Limb (tissue), 2 donors: ENCODE data around the gene CCDC51.
"Not testable (repeated sequence)": the region's sequence is repeated elsewhere in the genome, so short reads cannot be mapped to it uniquely, and the experiment has no call there.

Experiments
- DNase-seq, 2 donors: peaks; one replicate each; pipeline ENCODE4 v3.0.0-alpha.2; 2016; ENCODE audit errors: extremely low spot score in 2 of 2

Gene CCDC51

DNA sequence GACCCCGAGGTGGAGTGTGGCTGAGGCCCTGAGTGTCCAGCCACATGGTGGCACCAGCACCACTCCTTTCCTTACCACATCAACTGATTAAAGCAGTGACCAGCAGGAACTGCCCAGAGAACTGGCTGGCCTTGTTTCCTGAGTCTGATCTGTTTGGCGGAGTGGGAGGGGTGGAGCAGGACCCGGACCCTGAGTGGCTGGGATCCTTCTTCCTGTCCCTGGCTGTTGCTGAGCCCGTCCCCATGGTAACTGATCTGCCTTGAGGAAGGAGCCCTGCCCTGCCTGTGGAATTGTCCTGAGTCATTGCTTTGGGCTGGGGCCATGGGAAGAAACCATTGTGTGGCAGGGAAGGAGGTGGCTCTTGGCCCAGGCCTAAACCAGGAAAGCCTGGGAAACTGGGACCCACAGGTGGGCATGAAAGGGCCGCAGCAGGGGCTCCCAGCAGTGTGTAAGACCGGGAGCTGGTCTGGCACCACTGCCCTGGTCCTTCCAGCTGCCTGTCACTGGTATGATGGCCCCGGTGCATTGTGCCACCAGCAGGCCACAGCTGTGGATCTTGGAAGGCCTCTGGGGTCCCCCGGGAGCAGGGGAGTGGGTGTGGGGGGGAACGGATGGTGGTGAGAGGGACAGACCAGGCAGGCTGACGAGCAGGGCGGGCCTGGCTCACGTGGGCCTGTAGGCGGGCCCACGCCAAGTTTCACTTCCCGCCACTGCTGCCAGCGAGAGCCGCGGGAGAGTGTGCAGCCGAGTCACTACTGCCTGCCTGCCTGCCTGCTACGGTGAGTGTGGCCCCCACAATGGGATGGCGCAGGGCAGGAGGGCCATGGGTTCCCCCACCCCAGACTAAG, 25.8 kb upstream of the CCDC51 start:
- DNase-seq, result peak; percentile 89 to 97

DNA sequence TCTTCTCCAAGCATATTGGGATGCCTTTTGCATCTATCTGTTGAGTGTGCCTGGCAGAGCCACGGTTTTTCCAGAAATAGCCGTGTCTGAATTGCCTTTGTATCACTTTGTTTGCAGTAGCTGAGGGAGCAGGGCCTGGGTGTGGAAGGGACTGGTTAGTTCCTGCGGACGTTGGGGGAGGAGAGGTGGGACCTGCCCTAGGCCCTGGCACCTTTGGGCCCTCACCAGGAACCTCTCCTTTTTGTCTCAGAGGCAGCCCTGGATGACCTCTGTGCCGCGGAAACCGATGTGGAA, 25.3 kb upstream of the CCDC51 start:
- DNase-seq, result no peak

DNA sequence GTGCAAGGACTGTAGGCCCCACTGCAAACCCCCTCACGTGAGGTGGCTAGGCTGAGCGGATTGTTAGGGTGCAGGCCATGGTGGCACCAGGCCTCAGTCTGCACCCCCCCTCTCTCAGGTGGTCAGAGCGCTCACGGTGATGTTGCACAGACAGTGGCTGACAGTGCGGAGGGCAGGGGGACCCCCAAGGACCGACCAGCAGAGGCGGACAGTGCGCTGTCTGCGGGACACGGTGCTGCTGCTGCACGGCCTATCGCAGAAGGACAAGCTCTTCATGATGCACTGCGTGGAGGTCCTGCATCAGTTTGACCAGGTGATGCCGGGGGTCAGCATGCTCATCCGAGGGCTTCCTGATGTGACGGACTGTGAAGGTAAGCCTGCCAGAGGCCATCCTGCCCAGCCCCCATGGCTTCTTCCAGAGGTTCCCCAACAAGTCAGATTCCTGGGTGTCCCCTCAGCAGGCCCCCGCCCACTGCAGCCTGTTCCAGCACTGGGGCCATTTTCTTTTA, 24.8 kb upstream of the CCDC51 start:
- no peak for DNase-seq

DNA sequence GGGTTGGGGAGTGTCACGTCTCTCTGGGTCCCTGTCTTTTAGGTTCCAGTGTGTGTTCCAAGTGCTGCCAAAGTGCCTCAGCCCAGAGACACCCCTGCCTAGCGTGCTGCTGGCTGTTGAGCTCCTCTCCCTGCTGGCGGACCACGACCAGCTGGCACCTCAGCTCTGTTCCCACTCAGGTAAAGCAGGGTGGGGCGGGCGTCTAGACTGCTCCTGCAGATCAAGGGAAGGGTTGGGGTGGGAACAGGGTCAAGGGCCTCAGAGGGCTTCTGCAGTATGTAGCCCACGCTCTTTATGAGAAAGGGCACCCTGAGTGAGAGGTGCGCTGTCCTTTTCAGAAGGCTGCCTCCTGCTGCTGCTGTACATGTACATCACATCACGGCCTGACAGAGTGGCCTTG, 23.8 kb upstream of the CCDC51 start:
- no peak for DNase-seq

DNA sequence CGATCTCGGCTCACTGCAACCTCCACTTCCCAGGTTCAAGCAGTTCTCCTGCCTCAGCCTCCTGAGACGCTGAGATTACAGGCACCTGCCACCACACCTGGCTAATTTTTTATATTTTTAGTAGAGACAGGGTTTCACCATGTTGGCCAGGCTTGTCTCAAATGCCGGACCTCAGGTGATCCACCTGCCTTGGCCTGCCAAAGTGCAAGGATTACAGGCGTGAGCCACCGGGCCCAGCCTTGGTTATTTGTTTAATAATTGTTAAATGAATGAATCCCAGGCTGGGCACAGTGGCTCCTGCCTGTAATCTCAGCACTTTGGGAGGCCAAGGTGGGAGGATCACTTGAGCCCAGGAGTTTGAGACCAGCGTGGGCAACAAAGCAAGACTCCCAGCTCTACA, 21.8 kb upstream of the CCDC51 start:
- DNase-seq, result not testable (repeated sequence)

DNA sequence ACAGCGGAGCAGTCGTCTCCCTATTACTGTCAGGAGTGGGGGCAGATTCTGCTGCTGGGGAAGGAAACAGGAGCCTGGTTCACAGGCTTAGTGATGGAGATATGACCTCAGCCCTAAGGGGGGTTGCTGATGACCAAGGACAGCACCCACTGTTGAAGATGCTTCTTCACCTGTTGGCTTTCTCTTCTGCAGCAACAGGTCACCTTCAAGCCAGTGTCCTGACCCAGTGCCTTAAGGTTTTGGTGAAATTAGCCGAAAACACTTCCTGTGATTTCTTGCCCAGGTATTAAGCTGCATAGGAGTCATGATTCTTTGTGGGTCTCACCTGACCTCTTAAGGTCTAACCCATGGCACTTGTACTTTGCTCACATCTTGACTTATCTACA, 20.6 kb upstream of the CCDC51 start:
- no peak for DNase-seq

DNA sequence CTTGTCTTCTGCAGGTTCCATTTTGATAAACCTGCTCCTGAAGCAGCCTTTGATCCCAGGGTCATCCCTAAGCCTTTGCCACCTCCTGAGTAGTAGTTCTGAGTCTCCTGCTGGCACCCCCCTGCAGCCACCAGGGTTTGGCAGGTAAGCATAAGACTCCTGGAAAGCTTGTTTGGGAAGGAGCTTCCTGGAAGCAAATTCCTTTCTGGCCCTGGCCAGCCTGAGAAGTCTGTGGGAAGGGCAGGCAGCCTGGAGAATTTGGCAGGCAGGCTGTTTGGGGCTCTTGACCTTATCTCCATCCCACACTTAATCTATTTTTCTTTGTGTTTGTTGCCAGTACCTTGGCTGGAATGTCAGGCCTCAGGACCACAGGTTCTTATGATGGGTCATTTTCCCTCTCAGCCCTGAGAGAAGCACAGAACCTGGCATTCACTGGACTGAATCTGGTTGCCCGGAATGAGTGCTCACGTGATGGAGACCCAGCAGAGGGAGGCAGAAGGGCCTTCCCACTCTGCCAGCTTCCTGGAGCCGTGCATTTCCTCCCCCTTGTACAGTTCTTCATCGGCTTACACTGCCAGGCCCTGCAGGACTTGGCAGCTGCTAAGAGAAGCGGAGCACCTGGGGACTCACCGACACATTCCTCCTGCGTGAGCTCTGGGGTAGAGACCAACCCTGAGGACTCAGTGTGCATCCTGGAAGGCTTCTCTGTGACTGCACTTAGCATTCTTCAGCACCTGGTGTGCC, 20.0 kb upstream of the CCDC51 start:
- DNase-seq, result no peak

DNA sequence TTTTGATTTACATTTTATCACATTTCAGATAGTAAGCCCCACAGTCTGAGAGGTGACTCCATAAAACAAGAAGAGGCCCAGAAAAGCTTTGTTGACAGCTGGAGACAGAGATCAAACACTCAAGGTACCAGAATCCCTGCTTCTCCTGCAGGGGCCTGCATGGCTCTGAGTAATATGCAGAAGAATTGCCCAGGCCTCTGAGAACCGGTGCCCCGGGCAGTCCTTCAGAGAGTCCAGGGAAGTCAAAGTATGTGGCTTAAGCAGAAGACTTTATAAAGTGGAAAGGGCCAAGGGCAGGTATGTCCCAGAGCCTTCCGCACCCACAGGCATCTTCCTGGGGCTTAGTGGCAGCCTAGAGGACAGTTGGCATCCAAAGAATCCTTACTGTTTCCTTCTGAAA, 19.4 kb upstream of the CCDC51 start:
- no peak for DNase-seq

DNA sequence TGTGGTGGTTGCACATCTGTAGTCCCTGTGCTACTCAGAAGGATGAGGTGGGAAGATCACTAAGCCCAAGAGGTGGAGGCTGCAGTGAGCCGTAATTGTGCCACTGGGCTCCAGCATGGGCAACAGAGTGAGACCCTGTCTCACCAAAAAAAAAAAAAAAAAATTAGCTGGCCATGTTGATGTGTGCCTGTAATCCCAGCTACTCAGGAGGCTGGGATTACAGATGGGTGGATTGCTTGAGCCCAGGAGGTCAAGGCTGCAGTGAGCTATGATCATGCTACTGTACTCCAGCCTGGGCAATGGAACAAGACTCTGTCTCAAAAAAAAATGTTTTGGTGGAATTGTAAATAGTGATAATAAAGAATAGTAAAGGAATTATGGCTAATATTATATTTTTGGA, 16.5 kb upstream of the CCDC51 start:
- DNase-seq, result no peak

DNA sequence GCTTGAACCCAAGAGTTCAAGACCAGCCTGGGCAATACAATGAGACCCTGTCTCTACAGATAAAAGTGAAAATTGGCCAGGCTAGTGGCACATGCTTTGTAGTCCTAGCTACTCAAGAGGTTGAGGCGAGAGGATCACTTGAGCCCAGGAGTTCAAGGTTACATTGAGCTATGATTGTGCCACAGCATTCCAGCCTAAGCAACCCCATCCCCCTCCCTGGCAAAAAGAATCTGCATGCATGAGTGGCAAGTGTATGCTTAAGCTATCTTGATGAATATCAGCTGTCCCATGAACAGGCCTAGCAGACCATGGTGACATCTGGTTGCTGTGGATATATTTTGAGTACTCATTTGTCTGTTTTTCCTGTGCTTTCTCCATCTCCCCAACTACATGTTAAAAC, 11.4 kb upstream of the CCDC51 start:
- DNase-seq, result no peak

DNA sequence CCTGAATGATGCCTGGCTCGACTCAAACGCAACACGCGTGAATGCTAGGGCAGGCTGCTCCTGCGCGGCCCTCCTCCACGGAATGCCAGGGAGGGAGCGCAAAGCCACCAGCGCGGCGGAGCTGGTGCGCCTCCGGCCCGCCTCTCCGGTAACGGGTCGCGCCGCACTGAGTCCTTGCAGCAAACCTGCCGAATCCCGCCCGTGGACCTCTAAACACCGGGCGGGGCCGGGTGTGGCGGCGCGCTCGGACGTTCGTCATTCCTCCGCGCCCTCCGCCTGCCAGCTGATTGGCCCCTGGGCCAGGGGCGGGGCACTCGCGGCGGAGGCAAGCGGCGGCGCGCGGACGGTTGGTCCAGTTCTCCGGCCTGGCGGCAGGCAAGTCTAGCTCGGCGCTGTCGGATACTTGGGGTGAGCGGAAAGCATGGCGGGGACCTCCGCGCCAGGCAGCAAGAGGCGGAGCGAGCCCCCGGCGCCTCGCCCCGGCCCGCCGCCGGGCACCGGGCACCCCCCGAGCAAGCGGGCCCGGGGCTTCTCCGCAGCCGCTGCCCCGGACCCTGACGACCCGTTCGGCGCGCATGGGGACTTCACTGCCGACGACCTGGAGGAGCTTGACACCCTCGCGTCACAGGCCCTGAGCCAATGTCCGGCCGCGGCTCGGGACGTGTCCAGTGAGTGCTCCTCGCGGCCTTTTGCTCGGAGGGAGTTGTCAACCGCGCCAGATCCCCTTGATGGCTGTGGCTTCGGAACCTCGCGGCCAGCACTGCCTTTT, 6.7 kb upstream of the CCDC51 start, which contains the start of gene ATRIP:
Gene ATRIP, plus strand, starts transcription at position 313 of the 769 bp plus-strand sequence. Its CDS starts 109 bp downstream, at position 422.
- peak; percentile 86 to 93 for DNase-seq

DNA sequence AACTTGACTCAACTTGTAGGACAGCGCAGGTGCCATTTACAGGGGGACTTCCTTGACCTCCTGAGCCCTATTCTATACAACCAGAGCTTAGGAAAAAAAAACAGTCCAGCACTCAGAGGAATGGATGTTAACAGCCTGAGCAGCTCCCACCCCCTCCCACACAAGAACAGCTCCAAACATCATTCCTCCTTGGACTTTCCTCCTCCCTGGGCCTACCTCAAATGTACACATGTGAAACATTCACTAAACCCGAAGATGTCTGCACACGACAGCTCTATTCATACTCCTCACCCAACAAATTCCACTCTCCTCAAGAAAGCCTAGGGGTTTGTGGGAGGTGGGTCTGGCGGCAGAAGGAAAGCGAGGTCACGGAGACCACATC, 6.1 kb upstream of the CCDC51 start:
- no peak for DNase-seq

DNA sequence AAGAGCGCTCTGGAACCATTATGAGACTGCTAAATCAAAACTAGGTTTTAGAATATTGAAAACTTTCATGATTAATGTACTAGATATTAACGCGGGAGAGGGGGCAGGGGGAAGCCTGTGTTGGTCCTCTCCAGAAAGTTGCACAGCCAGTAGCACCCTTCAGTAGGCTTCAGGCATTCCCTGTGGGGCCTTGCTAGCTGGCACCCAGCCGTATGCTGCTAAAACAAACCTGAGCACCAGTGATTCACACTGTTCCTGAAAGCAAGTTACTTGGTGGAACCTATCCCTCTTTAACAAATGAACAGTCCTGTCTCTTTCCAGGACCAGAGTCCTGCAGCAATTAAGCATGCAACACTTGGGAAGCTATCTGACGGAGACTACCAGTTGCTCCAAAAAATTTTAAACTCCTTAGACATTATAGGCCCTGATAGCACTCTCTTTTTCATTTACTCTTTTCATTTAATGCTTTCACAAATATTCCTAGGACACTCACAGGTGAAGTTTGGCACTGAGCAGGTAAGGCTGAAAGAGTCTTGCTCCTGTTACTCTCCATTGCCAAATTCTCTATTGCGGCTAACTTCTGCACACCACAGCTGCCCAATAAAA, 5.5 kb upstream of the CCDC51 start:
- DNase-seq, result no peak

DNA sequence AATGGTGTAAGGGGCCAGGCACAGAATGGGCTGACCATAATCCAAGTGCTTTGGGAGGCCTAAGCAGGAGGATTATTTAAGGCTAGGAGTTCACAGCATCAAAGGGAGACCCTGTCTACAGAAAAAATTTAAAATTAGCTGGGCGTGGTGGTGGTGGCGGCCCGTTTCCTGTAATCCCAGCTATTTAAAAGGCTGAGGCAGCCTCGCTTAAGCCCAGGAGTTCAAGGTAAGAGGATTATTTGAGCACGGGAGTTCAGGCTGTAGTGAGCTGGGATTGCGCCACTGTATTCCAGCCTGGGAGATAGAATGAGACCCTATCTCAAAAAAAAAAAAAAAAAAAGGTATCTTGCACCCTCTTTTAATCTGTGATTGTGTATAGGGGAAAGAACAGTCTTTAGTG, 2.0 kb upstream of the CCDC51 start:
- no peak for DNase-seq

DNA sequence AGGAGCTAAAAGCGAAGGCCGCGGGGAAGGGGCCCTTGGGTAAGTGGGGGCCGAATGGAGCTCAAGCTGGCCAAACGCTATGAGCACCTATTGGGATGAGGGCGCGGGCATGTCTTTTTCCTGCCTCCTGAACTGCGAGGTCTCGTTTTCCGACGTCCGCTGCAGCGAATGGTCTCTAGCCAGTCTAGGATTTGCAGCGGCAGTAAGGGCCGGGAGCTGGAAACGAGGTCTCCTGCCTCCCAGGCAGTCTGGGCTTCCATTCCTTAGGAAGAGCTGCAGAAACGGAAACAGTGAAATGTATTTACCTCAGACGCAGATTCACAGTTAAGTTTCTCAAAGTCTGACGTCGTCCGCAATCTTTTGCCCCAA, 655 bp upstream of the CCDC51 start:
- no peak for DNase-seq

DNA sequence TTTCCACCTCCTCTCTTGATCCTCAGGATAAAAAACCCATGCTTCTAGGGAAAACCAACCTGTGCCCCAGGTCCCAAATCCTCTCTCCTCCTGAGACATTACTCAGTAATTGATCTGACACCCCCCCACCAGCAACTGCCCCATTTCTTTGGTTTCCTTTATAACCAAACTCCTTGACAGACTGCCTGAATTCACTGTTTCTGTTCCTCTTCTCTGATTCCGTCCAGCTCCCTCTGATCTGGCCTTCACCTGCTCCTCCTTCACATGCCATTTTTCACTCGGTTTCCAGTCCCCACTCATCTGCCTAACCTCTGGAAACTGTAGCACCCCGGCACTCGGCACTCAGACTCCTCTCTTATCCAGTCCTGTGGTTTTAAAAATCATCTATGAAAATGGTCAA, 2.1 kb downstream of the CCDC51 start:
- DNase-seq, result no peak

DNA sequence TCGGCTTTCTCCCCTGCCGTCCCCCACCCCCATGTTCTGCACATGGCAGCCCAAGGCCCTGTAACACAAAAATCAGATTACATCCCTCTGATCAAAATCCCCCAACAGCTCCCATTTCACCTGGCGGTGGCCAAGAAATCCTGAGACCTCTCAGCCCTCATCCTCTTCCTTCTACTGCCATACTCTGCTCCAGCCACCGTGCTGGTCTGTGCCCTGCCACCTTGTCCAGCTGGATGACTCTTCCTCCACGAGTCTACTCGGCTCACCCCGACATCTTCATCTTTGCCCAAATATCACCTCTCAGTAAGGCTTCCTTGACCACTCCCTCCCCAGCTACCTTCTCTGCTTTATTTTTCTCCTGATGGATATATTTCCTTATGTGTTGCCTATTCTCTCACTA, 3.1 kb downstream of the CCDC51 start:
- DNase-seq, result no peak

DNA sequence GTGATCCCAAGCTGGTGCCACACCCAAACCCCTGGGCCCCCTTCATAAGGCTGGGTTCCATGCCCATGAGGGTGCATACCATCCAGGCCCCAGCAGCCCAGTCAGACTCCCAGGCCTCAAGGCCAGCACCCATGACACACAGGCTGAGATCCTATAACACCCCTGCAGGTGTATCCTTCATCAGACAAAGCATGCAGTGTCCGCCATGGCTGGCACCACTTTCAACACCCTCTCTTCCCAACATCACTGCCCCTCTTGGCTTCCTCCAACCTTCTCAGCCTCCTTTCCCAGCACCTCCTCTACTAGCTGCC, 3.5 kb downstream of the CCDC51 start:
- DNase-seq, result no peak

DNA sequence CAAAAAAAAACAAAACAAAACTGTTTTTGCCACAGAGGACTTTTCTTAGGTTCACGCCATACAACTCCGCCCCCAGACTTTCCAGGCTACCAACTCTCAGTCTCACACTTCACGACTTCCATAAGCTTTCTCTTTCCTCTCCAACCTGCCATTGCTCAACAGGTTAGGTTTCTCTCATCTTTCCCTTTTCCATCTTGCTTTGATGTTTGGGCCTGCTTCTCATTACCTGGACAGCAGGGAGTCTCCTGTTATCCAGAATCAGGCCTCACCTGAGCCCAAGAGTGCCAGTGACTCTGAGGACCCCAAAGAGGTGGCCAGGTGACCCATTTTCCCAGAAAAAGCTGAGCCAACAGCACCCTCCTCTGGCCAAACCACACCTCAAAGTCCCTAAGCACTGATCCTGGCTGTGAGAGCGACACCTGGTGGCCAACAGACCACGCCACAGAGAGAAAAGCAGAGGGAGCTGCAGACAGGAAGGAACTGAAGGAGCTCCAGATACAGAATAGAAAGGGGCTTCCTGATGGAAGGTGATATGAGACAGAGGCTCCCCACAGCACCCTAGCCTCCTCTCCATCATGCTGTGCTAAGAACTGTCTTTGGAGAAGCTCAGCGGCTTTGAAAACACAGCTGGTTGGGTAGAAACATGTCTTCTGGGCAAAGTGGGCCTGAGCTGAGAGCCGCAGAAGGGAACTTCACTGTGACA, 4.0 kb downstream of the CCDC51 start:
- peak; percentile 83 to 88 for DNase-seq

DNA sequence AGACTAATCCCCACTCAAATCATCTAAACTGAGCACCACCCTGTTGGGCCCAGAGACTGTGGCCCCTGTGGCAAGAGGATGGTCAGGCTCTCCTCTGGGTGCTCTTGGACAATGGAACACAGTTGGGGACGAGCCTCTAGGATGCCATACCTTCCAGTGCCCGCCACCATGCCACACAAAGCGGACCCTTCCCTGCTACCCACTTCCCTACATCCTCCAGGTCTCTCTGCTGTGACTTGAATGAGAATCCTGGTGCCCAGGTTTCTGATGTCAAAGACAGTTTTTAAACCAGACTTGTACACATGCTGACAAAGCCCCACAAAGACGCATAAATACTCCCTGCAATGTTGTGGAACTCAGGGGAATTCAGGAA, 4.7 kb downstream of the CCDC51 start:
- no peak for DNase-seq

DNA sequence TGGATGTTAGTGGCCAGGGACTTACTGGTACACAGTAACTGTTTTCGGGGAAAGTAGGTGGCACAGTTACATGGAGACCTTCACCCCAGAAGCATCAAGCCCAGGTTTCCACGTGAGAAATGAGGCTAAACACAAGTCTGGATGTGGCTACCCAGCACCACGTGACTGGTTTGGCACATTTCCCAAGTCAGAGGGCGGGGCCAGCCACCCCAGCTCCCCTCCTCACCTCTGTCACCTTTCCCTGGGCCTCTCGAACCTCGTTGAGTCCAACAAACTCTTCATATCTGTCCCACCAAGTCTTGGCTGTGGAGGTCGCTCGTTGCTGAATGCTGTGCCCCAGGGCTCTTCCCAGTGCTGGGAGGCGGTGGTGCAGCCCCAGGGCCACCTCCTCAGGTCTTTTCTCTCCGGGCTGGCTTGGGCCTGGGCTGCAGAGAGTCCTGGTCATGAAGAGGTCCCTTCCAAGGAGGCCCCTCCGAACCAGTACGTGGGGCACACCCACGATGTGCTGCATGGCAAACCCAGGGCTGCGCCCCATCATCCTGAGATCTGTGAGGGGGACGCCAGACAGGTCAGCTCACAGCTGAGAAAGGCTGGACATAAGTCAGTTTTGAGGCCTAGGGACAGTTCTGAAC, 5.2 kb downstream of the CCDC51 start:
- DNase-seq, result peak in 1 of 2 donors; percentile 29
